Mesenteric fat pad (tissue), 1 donor: ENCODE measurements around the gene CACNA2D1. TPM values are rescaled to one million over a fixed set of nuclear protein-coding genes. Genes with fewer than 3 reads are reported as not detected.

Experiments
- DNase-seq: peaks from one replicate; pipeline ENCODE4 v3.0.0-alpha.2; 2020; ENCODE audit warnings: low spot score
- total RNA-seq: library from RNA; stranded (reverse); fragmentation: NEBNext Ultra II Directional; extraction: Animal tissue kit (Norgen Biotek cat#: 25700); gene quantifications from one replicate; pipeline ENCODE4 v1.2.1, GENCODE V29; 2021
- donor health status: DM: yes; HTN: yes; CAD: no.

Gene CACNA2D1
- total RNA-seq, 1 donor from 2014 or later = 33.5 TPM

DNA sequence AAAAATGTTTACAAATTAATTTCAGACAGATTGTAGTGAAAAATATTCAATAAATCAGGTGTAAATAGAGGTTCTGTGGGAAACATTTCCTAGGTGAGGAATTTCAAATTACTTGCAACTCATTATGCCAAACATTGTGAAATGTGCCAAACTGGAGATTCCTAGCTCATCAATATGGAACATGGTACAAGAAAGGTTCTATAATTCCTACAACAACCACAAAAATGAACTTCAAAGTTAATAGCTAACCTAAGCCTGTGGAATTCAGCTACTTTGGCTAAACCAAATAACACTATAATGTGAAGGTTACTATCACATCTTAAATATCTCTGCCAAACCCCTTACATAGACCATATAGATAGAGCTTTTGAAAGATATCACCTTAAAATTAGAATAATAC lies 450.4 kb downstream of the CACNA2D1 start:
- no peak for DNase-seq

GRCh38 chr7:81990395-81990794 lies 453.2 kb downstream of the CACNA2D1 start:
- DNase-seq = no peak

- no peak for DNase-seq
Observed at GRCh38 chr7:81986723-81987470, 456.7 kb downstream of the CACNA2D1 start.

- no peak for DNase-seq
Observed at GRCh38 chr7:81983406-81983805, 460.2 kb downstream of the CACNA2D1 start.

GRCh38 chr7:81973117-81973516 lies 470.5 kb downstream of the CACNA2D1 start:
- no peak for DNase-seq

DNA sequence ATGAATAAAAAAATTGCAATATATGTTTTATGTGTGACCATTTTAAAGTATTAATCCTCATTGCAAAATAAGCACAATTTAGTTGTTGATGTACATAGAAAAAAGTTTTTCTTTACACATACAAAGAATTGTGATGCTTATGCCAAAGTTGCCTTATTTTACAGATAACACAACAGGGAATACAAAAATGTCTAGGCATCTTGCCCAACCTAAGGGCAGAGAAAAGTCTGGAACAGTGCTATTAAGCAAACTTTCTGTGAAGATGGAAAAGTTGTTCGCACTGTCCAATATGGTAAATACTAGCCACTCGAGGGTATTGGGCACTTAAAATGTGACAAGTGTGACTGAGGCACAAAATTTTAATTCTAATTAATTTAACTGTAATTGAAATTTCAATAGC lies 483.6 kb downstream of the CACNA2D1 start:
- DNase-seq = no peak

- no peak for DNase-seq
Observed at GRCh38 chr7:81957517-81957916, 486.1 kb downstream of the CACNA2D1 start.

DNA sequence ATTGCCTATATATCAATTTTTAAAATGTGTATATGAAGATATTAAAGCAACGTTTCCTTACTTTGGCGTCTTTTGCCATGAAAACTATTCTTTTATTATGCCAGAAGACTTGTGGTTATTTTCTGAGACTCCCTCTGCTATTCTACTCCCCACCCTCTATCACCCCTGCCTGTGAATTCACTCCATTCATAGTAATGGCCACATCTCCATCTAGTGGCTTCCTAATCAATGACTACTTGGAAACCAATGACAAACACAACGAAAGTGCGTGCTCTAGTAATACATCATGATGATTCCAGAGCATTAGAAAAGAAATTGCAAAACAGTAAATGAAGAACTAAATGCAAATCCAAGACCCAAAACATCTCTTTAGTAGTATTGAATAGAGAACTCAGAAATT lies 487.1 kb downstream of the CACNA2D1 start:
- no peak for DNase-seq

- no peak for DNase-seq
Observed at GRCh38 chr7:81949306-81949705, 494.3 kb downstream of the CACNA2D1 start.

- no peak for DNase-seq
Observed at GRCh38 chr7:81944058-81944457, 499.5 kb downstream of the CACNA2D1 start.

DNA sequence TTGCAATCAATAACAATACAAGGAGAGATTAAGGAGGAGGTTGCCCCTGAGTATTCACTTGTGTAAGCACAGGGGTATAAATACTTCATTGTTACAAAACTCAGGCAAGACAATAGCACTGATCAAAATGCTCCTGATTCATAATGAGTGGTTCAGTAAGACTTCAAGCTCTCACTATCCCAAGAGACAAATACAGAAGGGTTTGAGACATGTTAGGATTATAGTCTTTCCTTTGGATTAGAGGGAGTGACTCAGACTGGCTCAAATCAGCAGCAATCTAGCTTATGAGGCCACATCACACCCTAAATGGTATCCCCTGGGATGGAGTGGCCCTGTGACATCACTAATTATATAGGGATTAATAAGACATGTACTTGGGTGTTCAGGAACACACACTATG lies 506.5 kb downstream of the CACNA2D1 start:
- no peak for DNase-seq

GRCh38 chr7:81934596-81935301 lies 508.8 kb downstream of the CACNA2D1 start:
- no peak for DNase-seq

DNA sequence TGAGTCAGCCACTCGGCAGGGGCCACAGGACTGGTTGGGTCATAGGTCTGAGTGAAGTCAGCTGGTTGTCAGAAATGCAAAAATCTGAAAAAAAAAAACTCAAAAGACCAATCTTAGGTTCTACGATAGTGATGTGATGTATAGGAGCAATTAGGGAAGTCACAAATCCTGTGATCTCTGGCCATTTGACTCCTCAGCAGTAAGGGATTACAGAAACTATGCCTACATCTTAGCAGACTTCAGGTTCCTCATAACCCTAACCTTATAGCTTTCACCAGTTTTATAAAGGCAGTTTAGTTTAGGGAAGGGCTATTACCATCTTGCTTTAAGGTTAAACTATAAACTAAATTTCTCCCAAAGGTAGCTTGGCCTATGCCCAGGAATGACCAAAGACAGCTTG lies 510.6 kb downstream of the CACNA2D1 start:
- DNase-seq = no peak

GRCh38 chr7:81929386-81929785 lies 514.2 kb downstream of the CACNA2D1 start:
- DNase-seq = no peak

DNA sequence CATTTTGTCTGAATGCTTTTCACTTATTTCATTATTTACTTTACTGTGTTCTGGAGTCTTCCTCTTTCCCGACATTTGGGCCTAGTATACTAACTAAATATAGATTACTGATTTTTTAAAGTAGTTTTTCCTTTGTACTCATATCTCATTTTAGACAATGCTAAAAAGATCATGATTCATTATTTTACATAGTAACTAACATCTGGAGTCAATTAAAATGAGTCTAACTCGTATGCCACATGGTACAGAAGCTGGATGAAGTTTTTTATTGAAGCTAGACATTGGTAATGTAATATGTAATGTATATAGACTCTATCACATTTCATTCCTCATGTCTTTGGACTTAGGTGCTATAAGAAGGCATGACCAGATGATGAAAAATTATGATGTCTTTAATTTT lies 517.4 kb downstream of the CACNA2D1 start:
- no peak for DNase-seq

GRCh38 chr7:81925530-81925929 lies 518.0 kb downstream of the CACNA2D1 start:
- no peak for DNase-seq

GRCh38 chr7:81924494-81924893 lies 519.1 kb downstream of the CACNA2D1 start:
- no peak for DNase-seq

DNA sequence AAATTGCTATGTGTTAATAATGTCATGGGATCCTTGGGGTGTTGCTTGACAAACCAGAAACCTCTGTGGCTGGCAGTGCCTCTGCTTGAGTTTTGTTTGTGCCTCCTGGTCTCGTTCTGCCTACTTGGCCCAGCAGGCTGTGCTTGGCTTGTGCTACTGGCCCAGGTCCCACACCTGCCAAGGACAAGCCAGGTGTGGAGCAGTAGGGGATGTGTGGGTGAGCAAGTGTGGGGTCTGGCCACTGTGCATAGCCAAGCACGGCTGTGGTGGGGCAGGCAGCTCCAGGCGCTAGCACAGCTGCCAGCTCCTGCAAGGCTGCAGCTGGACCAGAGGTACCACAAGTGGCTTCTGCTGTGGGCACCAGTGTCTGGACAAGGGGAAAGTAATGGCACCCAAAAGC lies 524.1 kb downstream of the CACNA2D1 start:
- no peak for DNase-seq

DNA sequence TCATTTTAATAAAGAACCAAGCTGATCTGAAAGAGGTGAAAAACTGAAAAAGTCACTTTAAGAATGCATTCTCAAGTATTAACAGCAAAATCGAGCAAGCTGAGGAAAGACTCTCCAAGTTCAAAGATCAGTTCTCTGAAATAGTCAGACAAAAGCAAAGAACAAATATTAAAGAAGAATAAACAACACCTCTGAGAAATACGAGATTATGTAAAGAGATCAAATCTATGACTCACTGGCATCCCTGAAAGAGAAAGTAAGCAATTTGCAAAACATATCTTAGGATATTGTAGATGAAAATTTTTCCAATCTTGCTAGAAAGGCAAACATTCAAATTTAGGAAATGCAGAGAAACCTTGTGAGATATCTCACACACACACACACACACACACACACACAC lies 535.4 kb downstream of the CACNA2D1 start:
- no peak for DNase-seq

DNA sequence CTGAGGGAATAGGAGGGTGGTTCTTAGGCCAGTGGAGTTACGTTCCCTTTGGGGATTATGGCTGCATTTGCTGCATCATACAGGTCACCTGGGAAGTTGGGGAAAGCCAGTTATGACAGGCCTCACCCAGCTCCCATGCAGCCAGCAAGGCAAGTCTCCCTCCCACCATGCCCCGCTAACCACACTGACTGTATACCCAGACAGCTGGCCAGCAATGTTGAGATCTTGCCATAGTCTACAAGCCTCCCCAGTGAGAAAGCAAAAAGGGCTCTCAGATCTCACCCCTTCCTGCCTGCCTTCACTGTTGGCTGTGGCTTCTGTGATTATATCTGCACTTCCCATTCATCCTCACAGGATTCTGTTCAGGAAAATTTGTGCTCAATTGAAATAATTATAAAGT lies 540.5 kb downstream of the CACNA2D1 start:
- DNase-seq = no peak

- DNase-seq = no peak
Observed at GRCh38 chr7:81902536-81902935, 541.0 kb downstream of the CACNA2D1 start.
